Breast epithelium (tissue), 3 donors: ENCODE results near the gene TFDP3.
A peak's percentile ranks its signal among the peaks of the same experiment; 100 is the strongest.

Experiments used
- POLR2A ChIP-seq: fragments of 450-650 bp; IDR thresholded peaks from one replicate; pipeline ENCODE4 v1.6.1; 2016; ENCODE audit warnings: antibody characterized with exemption, mild to moderate bottlenecking, moderate library complexity
- POLR2AphosphoS5 ChIP-seq, 3 donors: sonication (generic); formaldehyde crosslinking; IDR thresholded peaks; one replicate each; pipeline ENCODE4 v1.6.1; 2017; ENCODE audit warnings: antibody characterized with exemption in 3 of 3
- TF ChIP-seq, protein P1 (sequence below), 3 donors: fragments of 450-650 bp; IDR thresholded peaks; one replicate each; pipeline ENCODE4 v1.5.1; 2016 to 2017; ENCODE audit warnings: antibody characterized with exemption in 3 of 3, mild to moderate bottlenecking in 3 of 3, moderate library complexity in 3 of 3

DNA sequence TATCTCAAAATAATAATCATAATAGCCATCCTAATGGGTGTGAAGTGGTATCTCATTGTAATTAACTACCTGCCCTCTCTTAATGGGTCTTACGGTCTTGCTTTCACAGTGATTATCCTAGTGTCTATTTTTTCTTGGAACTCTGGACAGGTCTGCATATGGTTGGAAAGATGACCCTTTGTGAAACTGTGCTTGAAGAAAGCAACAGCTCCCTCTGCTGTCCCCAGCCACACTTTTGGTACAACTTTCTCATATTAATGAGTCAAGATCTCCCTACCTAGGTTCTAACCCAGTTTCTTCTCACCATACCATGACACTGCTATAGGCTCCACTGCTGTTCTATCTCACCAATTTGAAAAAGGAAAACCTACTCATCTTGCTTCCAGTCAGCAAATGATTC is 2.4 kb downstream of the TFDP3 start:
- no peak for TF ChIP-seq POLR2A
- TF ChIP-seq, protein P1, sequence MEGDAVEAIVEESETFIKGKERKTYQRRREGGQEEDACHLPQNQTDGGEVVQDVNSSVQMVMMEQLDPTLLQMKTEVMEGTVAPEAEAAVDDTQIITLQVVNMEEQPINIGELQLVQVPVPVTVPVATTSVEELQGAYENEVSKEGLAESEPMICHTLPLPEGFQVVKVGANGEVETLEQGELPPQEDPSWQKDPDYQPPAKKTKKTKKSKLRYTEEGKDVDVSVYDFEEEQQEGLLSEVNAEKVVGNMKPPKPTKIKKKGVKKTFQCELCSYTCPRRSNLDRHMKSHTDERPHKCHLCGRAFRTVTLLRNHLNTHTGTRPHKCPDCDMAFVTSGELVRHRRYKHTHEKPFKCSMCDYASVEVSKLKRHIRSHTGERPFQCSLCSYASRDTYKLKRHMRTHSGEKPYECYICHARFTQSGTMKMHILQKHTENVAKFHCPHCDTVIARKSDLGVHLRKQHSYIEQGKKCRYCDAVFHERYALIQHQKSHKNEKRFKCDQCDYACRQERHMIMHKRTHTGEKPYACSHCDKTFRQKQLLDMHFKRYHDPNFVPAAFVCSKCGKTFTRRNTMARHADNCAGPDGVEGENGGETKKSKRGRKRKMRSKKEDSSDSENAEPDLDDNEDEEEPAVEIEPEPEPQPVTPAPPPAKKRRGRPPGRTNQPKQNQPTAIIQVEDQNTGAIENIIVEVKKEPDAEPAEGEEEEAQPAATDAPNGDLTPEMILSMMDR (IDR thresholded peaks at IDR 0.05) = peak in 2 of 3 donors; percentile 18 to 21
- TF ChIP-seq POLR2AphosphoS5 (IDR thresholded peaks at IDR 0.05) = no peak
